ENCODE results near the gene LIAS.

GRCh38 chr4:39476187-39476895 is 17.5 kb downstream of the LIAS start:
- TF ChIP-seq POLR2A (IDR thresholded peaks at IDR 0.05) (no peak), CTCF (IDR thresholded peaks at IDR 0.05) (no peak), POLR2AphosphoS5 (IDR thresholded peaks at IDR 0.05) (no peak)
